ENCODE data around the gene PRKG1.
"Not testable (repeated sequence)": the region's sequence is repeated elsewhere in the genome, so short reads cannot be mapped to it uniquely, and the experiment has no call there.

PRKG1 gene

GRCh38 chr10:51119441-51119840 is 45.2 kb downstream of the PRKG1 start:
- DNase-seq = no peak

GRCh38 chr10:51121861-51122260 is 47.6 kb downstream of the PRKG1 start:
- no peak for DNase-seq

GRCh38 chr10:51124852-51125251 is 50.6 kb downstream of the PRKG1 start:
- no peak for DNase-seq

- no peak for DNase-seq
These were observed 51.2 kb downstream of the PRKG1 start for GRCh38 chr10:51125518-51125917.

- DNase-seq = no peak
These were observed 55.8 kb downstream of the PRKG1 start for GRCh38 chr10:51129946-51130544.

- no peak for DNase-seq
These were observed 63.7 kb downstream of the PRKG1 start for GRCh38 chr10:51137756-51138529.

GRCh38 chr10:51139176-51139575 is 64.9 kb downstream of the PRKG1 start:
- DNase-seq = no peak

- no peak for DNase-seq
These were observed 66.7 kb downstream of the PRKG1 start for GRCh38 chr10:51141010-51141409.

- DNase-seq = no peak
These were observed 70.0 kb downstream of the PRKG1 start for GRCh38 chr10:51144161-51144781.

- no peak for DNase-seq
These were observed 71.1 kb downstream of the PRKG1 start for GRCh38 chr10:51145375-51145774.

GRCh38 chr10:51147644-51148399 is 73.5 kb downstream of the PRKG1 start:
- no peak for DNase-seq

GRCh38 chr10:51156926-51157325 is 82.6 kb downstream of the PRKG1 start:
- DNase-seq = no peak

- no peak for DNase-seq
These were observed 84.5 kb downstream of the PRKG1 start for GRCh38 chr10:51158832-51159231.

- no peak for DNase-seq
These were observed 85.6 kb downstream of the PRKG1 start for GRCh38 chr10:51159841-51160240.

- DNase-seq = no peak
These were observed 87.7 kb downstream of the PRKG1 start for GRCh38 chr10:51162002-51162401.

- DNase-seq = not testable (repeated sequence)
These were observed 89.2 kb downstream of the PRKG1 start for GRCh38 chr10:51163380-51164049.

- DNase-seq = no peak
These were observed 94.0 kb downstream of the PRKG1 start for GRCh38 chr10:51168086-51168815.

GRCh38 chr10:51169111-51169510 is 94.8 kb downstream of the PRKG1 start:
- DNase-seq = no peak

GRCh38 chr10:51170518-51171245 is 96.4 kb downstream of the PRKG1 start:
- no peak for DNase-seq

GRCh38 chr10:51171946-51172345 is 97.7 kb downstream of the PRKG1 start:
- DNase-seq = no peak

GRCh38 chr10:51176976-51177695 is 102.8 kb downstream of the PRKG1 start:
- DNase-seq = no peak
